ENCODE data around the gene USP25. TPM values are rescaled to one million over a fixed set of nuclear protein-coding genes. Genes with fewer than 3 reads are reported as not detected.

The USP25 gene
- total and polyA plus RNA-seq, 2 donors (not counting 1 experiment from before 2014, with no cell fraction given) = 40.6 to 65.7 TPM

DNA sequence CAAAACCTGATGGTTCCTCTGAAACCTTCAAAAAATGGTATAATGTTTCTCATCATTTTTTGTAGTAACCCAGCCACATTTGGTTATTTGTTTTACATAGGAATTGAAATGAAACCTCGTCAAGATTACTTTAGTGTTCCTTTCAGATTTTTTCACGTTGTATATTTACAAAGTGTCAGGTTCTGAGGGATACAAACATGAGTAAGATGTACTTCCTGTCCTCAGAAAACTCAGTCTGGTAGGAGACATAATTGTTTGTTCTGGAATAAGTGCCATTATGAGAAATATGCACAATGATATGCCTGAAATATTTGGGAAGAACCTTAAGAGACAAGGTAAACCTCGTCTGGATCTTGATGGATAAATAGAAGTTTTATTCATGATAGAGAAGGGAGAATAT, 145.5 kb downstream of the USP25 start:
- Histone ChIP-seq H2AFZ (ENCODE audit: low read length) (no peak overlapping the region), H3K9ac (ENCODE audit: insufficient read depth, low read length) (no peak overlapping the region), H4K20me1 (ENCODE audit: control insufficient read depth, extremely low read depth, insufficient read depth, low read length) (no peaks in the 10 kb centered on the region), H3K27ac (ENCODE audit: insufficient read depth, low read length) (no peak overlapping the region), H3K27me3 (ENCODE audit: control insufficient read depth, insufficient read depth, low read length) (no peaks in the 10 kb centered on the region), H3K79me2 (ENCODE audit: control insufficient read depth, insufficient read depth, low read length) (no peaks in the 10 kb centered on the region), H3K4me1 (ENCODE audit: control insufficient read depth, extremely low read depth, insufficient read depth, low read length) (no peaks in the 10 kb centered on the region), H3K9me3 (ENCODE audit: control insufficient read depth, insufficient read depth, low read depth, low read length) (no peaks in the 10 kb centered on the region), H3K36me3 (ENCODE audit: control insufficient read depth, insufficient read depth, low read length) (no peaks in the 10 kb centered on the region), H3K4me2 (ENCODE audit: extremely low read depth, insufficient read depth, low read length) (no peak overlapping the region), H3K4me3 (replicated peaks in 1 of 4; ENCODE audit: control extremely low read depth in 1 of 4, insufficient read depth in 1 of 4, low read depth in 3 of 4, low read length in 4 of 4) (no peak overlapping the region)
- TF ChIP-seq, protein P1, sequence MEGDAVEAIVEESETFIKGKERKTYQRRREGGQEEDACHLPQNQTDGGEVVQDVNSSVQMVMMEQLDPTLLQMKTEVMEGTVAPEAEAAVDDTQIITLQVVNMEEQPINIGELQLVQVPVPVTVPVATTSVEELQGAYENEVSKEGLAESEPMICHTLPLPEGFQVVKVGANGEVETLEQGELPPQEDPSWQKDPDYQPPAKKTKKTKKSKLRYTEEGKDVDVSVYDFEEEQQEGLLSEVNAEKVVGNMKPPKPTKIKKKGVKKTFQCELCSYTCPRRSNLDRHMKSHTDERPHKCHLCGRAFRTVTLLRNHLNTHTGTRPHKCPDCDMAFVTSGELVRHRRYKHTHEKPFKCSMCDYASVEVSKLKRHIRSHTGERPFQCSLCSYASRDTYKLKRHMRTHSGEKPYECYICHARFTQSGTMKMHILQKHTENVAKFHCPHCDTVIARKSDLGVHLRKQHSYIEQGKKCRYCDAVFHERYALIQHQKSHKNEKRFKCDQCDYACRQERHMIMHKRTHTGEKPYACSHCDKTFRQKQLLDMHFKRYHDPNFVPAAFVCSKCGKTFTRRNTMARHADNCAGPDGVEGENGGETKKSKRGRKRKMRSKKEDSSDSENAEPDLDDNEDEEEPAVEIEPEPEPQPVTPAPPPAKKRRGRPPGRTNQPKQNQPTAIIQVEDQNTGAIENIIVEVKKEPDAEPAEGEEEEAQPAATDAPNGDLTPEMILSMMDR (conservative IDR thresholded peaks at IDR 0.05 in 1 of 2, IDR thresholded peaks at IDR 0.05 in 1 of 2; ENCODE audit: low read depth in 1 of 2, low read length in 2 of 2) = no peak
- no peak for TF ChIP-seq EZH2 (IDR thresholded peaks at IDR 0.05; ENCODE audit: low read length, missing control alignments)
- no peak for DNase-seq (ENCODE audit: low read depth in 2 of 2)

DNA sequence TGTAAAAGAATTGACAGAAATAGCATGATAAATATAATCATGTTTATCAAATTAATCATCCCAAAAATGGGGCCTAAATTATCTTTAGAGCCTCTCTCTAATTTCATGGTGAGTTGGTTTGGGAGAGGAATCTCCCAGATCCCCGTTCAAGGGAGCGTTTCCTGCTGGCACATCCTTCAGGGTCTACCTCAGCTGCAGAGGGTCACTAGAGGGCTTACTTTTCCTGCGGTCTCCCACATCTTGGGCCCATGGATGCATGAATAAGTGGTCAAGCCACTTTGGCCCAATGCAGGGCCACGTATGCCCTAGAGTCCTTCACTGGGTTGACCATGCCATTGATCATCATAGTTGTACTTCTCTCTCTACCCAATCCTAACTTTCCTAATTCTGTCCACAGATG, 164.1 kb downstream of the USP25 start:
- no peaks in the 10 kb centered on the region for H3K36me3 ChIP-seq (ENCODE audit: control insufficient read depth, insufficient read depth, low read length)
- H3K4me3 ChIP-seq (replicated peaks in 1 of 4; ENCODE audit: control extremely low read depth in 1 of 4, insufficient read depth in 1 of 4, low read depth in 3 of 4, low read length in 4 of 4) = no peak overlapping the region
- TF ChIP-seq, protein P1 (conservative IDR thresholded peaks at IDR 0.05 in 1 of 2, IDR thresholded peaks at IDR 0.05 in 1 of 2; ENCODE audit: low read depth in 1 of 2, low read length in 2 of 2) = no peak
- TF ChIP-seq EZH2 (IDR thresholded peaks at IDR 0.05; ENCODE audit: low read length, missing control alignments) = no peak

DNA sequence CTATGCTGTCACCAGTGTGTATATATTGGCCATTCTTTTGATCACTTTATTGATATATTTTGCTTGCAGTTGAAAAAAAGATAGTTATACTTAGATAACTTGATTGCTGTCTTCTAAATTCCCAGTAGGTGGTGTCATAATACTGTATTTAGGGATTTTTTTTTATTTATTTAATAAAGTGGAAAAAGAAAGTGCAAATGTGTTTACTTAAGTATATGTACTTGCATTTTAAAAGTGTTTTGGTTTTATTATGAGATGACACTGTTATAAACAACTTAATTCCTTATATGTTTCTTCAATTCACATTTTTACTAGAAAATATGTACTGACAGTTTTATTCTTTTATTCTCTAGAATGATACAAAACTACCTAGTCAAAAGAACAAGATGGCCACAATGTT, 164.8 kb downstream of the USP25 start:
- Histone ChIP-seq H3K79me2 (ENCODE audit: control insufficient read depth, insufficient read depth, low read length) (no peaks in the 10 kb centered on the region), H2AFZ (ENCODE audit: low read length) (no peak overlapping the region), H3K9me3 (ENCODE audit: control insufficient read depth, insufficient read depth, low read depth, low read length) (no peaks in the 10 kb centered on the region), H3K4me3 (replicated peaks in 1 of 4; ENCODE audit: control extremely low read depth in 1 of 4, insufficient read depth in 1 of 4, low read depth in 3 of 4, low read length in 4 of 4) (no peak overlapping the region), H4K20me1 (ENCODE audit: control insufficient read depth, extremely low read depth, insufficient read depth, low read length) (no peaks in the 10 kb centered on the region), H3K36me3 (ENCODE audit: control insufficient read depth, insufficient read depth, low read length) (no peaks in the 10 kb centered on the region), H3K9ac (ENCODE audit: insufficient read depth, low read length) (no peak overlapping the region), H3K4me1 (ENCODE audit: control insufficient read depth, extremely low read depth, insufficient read depth, low read length) (no peaks in the 10 kb centered on the region), H3K4me2 (ENCODE audit: extremely low read depth, insufficient read depth, low read length) (no peak overlapping the region), H3K27me3 (ENCODE audit: control insufficient read depth, insufficient read depth, low read length) (no peaks in the 10 kb centered on the region), H3K27ac (ENCODE audit: insufficient read depth, low read length) (no peak overlapping the region)
- peak; percentile 37 to 56 for DNase-seq (ENCODE audit: low read depth in 2 of 2)
- TF ChIP-seq, protein P1 (conservative IDR thresholded peaks at IDR 0.05 in 1 of 2, IDR thresholded peaks at IDR 0.05 in 1 of 2; ENCODE audit: low read depth in 1 of 2, low read length in 2 of 2) = peak in 1 of 2 donors; percentile 30
- no peak for TF ChIP-seq EZH2 (IDR thresholded peaks at IDR 0.05; ENCODE audit: low read length, missing control alignments)

More for the DNA sequence above, 164.1 kb downstream of the USP25 start:
- Histone ChIP-seq H3K79me2 (ENCODE audit: control insufficient read depth, insufficient read depth, low read length) (no peaks in the 10 kb centered on the region), H3K4me1 (ENCODE audit: control insufficient read depth, extremely low read depth, insufficient read depth, low read length) (no peaks in the 10 kb centered on the region), H3K9me3 (ENCODE audit: control insufficient read depth, insufficient read depth, low read depth, low read length) (no peaks in the 10 kb centered on the region), H2AFZ (ENCODE audit: low read length) (no peak overlapping the region), H3K4me2 (ENCODE audit: extremely low read depth, insufficient read depth, low read length) (no peak overlapping the region), H3K27ac (ENCODE audit: insufficient read depth, low read length) (no peak overlapping the region), H4K20me1 (ENCODE audit: control insufficient read depth, extremely low read depth, insufficient read depth, low read length) (no peaks in the 10 kb centered on the region), H3K27me3 (ENCODE audit: control insufficient read depth, insufficient read depth, low read length) (no peaks in the 10 kb centered on the region), H3K9ac (ENCODE audit: insufficient read depth, low read length) (no peak overlapping the region)
- DNase-seq (ENCODE audit: low read depth in 2 of 2) = no peak
